ENCODE data around the gene RBBP8NL.

DNA sequence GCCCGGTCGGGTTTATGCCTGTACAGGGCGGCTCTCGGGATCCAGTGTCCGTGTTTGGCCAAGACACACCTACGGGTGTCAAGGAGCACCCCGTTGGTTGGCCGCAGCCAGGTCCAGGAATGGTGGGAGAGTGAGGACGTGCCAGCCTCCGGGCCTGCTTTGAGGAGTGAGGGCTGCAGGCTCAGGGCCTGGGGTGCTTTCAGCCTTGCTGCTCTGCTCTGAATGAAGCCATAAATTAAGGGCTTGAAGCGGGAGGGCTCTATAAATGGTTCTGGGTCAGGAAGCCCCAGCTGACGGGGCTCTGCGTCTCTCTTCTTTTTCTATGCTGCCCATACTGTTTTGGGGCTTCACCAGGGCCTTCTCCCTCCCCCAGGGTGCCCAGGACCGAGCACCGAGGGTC is 33.3 kb upstream of the RBBP8NL start:
- no peak for TF ChIP-seq POLR2A (IDR thresholded peaks at IDR 0.05; ENCODE audit: low read length)
- TF ChIP-seq GATA1 (IDR thresholded peaks at IDR 0.05; ENCODE audit: low read depth, low read length), result no peak
